ENCODE results near the gene MGMT. TPM values are rescaled to one million over a fixed set of nuclear protein-coding genes. Genes with fewer than 3 reads are reported as not detected.

MGMT gene
- total RNA-seq, 1 donor from 2014 or later = 22.7 TPM

DNA sequence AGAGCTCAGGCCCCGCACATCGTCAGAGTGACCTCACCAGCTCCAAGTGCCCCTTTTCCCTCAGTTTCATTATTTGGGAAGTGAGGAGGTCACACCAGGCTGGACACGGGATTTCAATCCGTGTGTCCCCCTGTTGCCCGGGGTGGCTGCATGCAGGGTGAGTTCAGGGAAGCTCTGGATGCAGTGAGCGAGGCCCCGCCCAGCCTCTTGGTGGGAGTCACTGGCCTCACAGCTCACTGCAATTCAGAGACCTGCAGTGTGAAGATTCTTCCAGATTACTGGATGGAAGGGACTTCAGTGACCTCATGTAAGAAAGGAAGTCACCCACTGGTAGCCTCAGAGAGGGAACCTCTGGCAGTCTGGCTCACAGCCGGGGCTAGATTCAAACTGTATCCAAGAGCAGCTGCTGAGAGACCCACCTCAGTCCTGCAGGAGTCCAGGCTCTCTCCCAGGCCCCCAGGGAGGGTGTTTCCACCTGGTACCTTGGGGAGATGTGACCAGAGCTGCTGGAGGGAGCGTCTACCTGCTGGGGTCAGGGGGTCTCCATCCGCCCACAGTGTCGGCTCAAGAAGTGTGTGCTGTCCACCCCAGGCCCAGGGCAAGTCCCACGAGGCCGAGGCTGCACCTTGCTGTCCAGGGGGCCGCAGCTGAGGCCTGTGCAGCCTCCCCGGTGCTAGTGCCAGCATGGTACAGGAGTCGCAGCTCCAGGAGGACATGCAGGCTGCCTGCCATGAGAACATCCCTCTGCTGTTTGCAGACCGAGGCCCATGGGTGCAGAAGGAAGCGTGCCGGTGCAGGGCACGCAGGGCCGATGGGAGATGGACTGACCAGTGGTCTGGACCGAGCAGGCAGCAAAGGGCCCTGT, 54.4 kb downstream of the MGMT start:
- DNase-seq (ENCODE audit: low read depth) = no peak

DNA sequence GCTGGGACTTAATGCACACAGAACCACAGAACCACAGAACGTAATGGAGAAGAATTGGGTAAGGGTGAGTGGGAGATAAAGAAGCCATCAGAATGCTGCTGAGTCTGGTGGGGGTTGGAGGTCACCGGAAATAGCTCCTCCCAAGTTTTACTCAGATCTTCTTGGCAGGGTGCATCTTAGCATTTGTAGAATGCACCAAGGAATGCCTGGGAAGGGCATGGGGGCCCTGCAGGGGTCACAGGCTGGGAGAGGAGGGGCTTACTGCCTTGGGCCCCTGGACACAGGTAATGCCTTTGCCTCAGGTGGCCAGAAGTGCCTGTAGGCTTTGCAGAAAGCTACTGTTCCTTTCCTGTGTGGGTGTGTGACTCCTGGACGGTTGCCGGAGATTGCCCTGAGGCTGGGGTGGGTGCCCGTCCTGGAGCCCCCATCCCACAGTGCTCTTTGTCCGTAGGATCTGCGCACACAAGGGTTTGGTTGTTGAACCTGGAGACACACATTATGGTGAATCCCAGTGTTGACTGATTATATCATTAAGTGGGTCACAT, 55.1 kb downstream of the MGMT start:
- no peak for DNase-seq (ENCODE audit: low read depth)

DNA sequence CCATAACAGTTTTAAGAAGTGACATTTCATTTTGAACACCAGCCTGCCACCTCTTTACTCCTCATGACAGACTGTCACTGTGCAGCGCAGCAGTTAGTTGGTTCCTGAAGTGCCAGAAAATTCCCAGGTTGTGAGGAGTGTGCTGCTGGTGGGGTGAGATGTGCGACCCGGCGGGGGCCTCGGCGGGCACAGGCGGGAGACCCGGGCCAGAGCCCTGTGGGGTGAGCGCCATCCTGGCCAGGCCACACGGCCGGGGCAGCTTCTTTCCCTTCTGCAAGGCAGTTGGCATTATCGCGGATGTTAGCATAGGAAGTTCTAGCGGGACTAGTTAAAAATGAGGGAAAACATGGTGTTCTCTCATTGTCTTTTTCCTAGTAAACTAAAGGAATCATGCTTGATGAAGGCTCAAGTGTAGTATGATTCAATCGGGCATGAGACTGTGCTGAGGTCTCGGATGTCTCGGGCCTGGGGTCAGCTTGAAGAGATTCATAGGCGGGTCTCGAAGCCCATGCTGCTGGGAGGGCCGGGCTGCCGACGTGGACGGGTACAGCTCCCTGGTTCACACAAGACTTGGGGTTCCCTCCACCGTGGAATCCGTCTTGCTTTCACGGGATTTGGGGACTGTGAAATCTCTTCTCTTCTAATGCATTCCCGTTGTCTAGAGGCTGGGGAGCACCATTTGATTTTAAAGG, 56.1 kb downstream of the MGMT start:
- DNase-seq (ENCODE audit: low read depth) = no peak

DNA sequence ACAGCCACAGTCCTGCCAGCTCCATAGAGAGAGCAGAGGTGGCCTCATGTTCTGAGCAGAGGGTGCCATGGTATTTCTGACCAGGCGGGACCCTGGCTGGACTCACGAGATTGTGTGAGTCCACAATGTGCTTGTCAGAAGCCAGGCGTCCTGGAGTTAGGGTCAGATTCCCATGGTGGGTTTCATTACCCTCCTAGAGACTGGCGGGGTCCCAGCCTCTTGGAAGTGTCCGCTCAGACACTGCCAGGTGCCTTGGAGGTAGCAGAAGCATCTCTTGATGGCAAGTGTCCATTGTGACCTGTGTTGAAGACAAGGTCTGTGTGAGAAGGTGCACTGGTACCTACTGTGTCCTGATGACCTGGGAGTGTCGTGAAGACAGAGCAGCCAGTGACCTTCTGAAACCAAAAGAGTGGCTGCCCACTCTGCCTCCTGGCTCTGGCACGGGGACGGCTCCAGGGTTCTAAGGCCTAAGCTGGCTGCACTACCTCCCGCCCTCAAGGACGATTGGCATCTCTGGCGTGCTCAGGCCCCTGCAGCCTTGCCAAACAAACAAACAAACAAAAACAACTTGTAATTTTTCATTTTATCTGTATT, 56.8 kb downstream of the MGMT start:
- DNase-seq (ENCODE audit: low read depth) = no peak

DNA sequence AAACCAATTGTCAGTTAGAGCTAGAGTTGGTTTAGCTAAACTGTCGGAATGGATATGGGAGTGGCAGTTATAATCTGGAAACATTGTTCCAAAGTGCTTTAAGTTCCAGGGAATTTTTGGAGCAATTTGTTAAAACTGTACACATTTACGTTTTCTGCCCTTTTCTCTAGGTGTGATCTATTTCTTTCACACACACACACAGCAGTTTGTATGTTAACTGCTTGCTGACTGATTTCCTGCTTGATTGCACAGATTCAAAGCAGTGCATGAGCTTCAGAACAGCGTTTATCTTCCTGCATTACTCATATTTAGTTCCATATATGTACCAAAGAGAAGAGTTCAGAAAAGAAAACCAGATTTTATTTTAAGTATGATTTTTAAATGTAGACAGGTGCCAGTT, 57.9 kb downstream of the MGMT start:
- no peak for DNase-seq (ENCODE audit: low read depth)

DNA sequence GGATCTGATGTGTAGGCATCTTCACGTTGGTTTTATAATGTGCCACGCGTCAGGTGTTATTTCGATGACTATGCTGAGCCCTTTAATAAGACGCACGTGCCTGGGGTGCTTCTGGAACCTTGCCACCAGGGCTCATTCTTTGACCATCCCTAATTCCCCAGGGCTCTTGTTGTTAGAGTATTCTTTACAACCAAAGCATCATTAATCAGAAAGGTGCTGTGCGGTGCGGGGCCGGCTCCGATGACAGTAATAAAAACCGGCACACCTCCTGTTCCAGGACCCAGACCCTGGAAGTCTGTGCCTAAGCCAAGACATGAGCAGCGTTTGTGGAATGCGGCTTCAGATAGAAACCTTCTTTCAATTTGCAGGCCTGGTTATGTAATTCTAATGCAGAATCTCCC, 58.4 kb downstream of the MGMT start:
- DNase-seq (ENCODE audit: low read depth) = peak; percentile 67

DNA sequence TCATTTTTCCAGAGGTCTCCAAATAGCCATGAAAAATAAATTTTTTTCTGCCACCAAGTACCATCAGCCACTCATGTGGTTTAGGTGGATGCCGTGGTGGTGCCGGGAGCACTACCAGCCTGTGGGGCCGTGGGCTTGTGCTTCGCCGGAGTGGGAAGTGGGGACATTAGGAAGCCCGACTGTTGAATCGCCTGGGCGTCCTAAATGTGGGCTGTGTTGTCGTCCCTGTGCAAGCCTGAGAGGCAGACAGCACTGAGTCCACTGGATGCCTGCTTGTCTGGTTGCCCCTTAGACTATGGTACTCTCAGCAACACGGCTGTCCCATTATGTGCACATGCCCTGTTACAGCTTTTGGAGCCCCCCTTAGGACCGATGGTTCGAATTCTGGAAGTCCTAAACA, 59.9 kb downstream of the MGMT start:
- no peak for DNase-seq (ENCODE audit: low read depth)

DNA sequence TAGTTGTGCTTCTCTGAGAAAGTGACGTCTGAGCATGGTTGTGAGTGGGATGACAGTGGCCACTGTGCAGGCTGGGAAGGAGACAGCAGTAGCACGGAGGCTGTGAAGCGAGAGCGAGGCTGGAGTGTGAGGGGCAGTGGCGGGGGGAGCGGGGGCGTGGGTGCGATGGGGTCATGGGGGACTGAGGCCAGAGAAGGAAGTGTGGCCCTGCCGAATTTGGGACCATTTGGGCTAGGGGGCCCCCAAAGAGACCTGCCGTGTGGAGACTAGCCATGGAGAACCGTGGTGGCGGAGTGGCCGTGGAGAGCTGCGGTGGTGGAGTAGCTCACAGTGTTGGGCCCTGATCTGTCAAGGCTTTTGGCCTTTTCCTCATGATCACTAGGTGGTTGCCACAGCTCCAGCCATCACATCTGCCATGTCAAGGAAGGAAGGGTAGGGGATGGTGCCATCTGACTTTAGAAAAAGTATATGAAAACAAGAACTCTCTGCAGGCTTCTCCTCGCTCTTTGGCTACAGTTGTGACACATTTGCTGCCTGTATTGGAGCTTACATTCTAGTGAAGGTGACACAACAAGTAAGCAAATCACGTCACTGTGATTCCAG, 61.4 kb downstream of the MGMT start:
- no peak for DNase-seq (ENCODE audit: low read depth)

DNA sequence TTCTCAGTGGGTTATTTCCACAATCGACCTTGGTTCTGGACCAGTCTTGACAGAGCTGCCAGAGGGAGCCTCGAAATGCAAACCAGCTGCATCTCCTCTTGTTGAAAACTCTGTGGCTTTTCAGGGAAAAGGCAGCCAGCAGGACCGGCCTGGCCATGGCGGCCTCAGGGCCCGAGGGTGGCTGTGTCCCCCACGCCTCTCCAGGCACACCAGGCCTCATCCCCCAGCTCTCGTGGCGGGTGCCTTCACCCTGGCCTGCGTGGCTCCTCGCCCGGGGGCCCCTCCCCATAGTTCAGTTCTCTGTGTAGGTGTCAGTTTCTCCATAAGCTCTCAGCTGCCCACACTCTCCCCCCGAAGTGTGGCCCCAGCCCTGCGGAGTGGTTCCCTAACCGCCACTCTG, 63.5 kb downstream of the MGMT start:
- DNase-seq (ENCODE audit: low read depth) = no peak

DNA sequence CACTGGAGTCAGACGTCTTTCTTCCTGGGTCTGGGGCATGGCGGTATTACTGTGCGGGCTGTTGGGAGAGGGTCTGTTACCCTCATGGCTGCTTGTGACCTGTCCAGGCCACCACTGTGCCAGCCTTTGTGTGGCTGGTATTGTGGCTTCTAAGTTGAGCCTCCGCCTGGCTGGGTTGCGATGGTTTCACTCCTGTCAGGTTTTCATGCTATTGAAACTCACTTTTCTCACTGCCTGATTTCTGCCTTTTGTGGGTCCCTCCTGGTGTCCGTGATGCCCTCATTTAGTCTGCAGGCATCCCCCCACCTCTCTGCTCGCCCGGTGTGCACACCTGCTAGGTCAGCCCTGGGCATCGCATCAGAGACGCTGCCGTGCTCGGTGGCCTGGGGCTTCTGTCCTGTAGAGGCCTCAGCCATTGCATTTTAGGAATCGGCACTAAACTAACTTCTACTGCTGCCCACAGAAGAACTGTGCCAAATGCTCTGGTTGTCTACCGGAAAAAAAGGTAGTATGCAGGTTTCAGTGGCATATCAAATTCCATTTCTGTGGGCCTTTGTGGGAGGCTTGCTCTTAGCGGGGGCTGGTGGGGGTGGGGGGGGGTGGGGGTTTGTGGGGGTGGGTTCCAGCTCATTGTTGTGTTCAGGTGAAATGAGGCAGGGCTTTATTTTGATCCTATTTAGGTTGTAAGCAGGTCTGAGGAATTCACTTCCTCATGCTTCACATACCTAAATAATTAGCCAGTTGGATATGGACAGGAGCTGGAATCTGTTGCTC, 64.3 kb downstream of the MGMT start:
- peak; percentile 97 for DNase-seq (ENCODE audit: low read depth)

DNA sequence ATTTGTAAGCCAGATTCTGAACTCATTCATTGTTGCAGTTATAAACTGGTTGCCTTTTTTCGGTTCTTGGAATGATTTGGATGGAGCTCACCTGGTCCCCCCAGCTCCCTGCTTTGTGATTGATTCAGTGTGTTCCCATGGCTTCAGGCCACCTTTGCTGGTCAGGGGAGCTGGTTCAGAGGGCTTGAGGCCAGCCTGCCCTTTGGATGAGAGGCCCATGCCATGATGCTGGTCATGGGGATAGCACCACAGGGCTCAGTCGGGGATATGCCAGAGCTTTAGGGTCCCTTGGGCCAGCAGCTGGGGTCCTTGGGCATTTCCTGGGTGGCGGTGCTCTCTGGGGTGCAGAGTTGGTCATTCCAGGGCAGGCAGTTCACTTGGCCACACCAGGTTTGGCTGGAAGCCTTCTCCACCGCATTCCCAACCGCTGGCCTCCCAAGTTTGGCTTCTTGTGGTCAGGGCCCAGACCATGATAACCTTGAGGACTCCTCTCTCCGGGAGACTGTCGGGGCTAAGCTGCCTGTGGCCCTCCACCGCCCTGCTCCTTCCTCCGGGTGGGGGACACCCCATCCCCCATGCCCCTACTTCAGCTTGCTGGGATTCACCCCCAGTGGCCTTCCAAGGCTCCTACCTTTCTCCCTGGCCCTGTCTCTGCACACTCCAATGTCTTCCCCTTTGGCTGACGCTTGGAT, 65.1 kb downstream of the MGMT start:
- peak; percentile 49 for DNase-seq (ENCODE audit: low read depth)

DNA sequence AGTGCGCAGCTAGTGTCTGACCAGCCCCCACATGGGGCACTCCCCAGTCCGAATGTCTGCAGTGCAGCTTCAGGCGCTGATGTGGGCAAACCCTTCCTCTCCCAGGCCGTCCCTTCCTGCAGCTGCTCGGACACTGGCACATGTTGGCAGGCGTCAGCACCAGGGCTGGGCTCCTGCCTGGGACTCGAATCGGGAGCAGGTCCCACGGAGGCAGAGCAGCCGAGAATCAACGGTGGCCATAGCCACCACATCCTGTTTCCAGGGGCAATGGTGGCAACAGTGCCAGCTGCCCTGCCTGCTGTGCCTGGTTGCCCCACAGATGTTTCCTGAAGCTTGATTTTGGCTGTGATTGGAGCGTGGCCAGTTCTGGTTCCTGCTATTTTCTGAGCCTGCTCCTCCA, 65.8 kb downstream of the MGMT start:
- no peak for DNase-seq (ENCODE audit: low read depth)

DNA sequence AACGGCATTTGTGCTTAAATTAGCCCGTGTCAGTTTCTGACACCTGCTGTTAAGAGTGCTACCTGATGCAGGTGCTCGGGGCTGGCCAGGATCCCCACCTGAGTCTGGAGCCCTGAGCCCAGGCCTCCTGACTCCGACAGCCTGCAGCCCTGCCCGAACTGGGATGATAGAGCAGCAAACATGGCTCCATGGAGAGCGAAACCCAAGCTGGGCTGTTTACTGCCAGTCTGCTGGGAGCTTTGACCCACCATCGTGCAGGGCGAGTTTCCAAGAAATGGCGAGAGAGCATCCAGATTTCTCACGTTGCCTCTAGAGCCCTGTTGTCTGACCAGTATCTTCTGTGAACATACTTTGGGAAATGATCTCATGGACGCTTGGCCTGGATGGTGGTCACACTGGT, 66.2 kb downstream of the MGMT start:
- DNase-seq (ENCODE audit: low read depth) = no peak

DNA sequence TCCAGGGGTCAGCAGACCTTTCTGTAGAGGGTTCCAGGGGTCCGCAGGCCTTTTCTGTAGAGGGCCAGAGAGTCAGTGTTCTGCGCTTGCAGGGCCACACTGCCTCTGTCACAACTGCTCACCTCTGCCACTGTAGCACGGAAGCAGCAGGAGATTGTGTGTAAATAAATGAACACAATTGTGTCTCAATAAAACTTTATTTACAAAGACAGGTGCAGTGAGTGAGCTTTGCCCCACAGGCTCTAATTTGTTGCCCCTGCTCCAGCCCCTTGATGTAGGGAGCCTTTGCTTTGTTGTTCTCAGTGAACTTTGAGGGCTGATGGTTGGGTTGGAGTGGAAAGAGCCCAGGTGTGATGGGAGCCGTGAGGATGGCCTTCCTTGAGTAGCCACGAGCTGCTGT, 67.8 kb downstream of the MGMT start:
- no peak for DNase-seq (ENCODE audit: low read depth)

DNA sequence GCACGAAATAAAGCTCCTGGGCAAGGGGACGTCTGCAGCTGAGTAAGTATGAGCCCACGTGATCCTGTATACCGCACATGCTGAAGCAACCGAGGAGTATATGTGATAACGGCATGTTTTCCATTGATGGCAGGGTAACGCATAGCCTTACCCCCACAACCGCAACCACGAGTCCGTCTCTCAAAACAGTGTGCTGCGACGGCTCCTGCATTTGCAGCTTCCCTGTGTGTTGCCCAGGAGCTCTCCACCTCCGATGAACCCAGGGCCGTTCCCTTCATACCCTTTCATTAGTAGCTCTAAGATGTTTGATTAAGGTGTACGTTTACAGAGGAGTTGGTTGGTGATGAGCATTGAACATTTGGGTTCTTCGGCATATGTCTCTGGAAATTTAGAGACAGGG, 69.3 kb downstream of the MGMT start:
- no peak for DNase-seq (ENCODE audit: low read depth)

DNA sequence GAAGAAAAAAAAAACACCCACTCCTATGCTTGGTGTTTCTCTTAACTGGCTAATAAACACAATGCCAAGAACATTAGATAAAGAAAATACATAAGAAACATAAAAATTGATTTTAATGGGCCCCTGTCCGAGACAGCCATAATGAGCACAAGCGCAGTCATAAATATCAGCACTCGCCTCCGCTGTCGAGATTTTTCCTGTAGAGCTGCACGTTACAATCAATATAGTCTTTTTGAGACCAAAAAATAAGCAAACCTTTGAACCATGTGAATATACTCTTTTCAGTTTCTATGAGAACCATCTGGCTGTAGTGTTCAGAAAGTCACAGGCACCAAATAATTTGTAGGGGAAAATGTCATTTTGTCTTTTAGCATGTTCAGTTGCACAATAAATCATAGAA, 70.1 kb downstream of the MGMT start:
- DNase-seq (ENCODE audit: low read depth) = no peak

DNA sequence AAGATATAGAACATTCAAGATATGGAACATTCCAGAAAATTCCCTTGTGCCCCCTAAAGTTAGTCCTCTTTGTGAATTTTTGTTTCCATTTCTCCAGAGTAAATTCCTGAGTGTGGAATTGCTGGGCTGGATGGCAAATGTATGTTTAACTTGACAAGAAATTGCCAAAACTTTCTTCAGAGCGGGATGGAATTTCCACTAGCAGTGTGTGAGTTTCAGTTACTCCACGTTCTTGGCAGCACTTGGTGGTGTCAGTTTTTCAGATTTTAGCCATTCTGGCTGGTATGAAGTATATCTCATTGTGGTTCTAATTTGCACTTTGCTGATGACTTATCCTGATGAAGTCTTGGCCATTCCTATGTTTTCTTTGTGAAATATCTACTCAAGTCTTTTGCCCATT, 71.2 kb downstream of the MGMT start:
- no peak for DNase-seq (ENCODE audit: low read depth)

DNA sequence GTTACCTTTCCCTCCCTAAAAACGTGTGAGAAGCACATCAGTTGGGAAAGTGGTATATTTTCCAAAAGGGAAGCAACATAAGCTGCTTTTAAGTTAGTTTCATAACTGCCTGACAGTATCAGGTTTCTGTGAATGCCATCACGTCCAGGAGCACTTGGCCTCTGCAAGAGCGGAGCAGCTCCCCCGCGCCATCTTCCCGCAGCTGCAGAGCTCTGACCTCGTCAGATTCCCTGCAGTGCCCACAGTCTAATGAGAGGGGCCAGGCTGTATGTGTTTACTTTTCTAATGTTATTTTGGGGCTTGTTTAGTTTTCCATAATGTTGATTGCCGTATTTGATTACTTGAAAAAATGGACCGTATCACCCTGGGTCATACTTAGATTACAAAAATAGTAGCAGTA, 74.2 kb downstream of the MGMT start:
- no peak for DNase-seq (ENCODE audit: low read depth)

DNA sequence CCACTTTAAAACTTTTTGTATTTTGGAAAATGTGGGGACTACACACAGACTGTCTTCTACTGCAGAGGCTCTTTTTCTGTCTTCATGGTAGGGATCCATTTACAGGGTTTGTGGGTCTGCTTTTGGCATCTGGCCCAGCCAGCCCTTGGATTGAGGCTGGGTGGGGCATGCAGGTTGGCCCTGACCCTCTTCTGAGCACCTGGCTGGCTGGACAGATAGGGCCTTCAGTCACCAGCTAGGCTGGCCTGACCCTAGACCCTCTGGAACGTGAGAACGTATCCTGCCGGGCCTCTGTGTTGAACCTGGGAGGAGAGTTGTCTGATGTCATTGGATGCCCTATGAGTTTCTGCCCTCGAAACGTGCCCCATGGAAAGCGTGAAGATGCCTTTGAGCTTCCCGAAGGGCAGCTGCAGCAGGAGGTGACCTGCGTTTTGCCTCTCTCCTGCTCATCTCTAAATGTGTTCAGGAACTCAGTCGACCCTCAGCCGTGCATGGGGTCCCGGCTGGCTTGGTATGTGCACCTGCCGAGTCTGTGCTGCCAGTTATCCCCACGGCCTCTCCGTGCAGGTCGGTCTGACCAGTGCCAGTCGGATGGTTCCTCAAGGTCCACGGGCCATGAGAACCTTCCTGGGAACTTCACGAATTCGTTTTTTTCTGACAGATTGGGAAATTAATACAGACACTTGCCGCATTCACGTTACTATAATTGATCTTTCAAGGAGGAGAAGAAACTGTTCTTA, 74.9 kb downstream of the MGMT start:
- no peak for DNase-seq (ENCODE audit: low read depth)

DNA sequence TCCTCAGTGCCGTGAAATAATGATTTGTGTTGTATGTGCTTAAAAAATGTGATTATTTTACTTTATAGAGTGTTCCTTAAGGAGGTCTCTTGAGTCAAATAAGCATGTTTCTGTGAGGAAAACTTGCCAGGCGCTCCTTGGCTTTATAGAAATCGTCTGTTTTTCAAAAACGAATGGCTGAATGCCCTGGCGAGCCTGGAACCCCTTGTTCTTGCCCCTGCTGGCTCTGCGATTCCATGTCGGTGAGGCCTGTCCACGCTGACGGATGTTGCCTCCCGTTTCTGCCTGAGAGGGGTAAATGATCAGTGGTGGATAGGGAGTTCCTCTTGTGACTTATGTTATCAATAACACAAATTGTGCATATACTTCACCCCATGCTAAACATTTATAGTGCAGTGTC, 75.5 kb downstream of the MGMT start:
- DNase-seq (ENCODE audit: low read depth) = no peak
